Testis (tissue), 2 donors: ENCODE data around the gene ABCB11.

ENCODE experiments used
- CTCF ChIP-seq, 3 experiments: fragments of 450-650 bp in 2 of 3; fragments of 200-600 bp in 1 of 3; sonication (generic) in 1 of 3; IDR thresholded peaks; one replicate each; pipeline ENCODE4 v1.5.1; 2016 to 2019; ENCODE audit warnings: antibody characterized with exemption in 3 of 3, mild to moderate bottlenecking in 2 of 3, moderate library complexity in 1 of 3
- POLR2A ChIP-seq: fragments of 450-650 bp; IDR thresholded peaks from one replicate; pipeline ENCODE4 v1.6.1; 2017; ENCODE audit warnings: antibody characterized with exemption, mild to moderate bottlenecking, moderate library complexity

GRCh38 chr2:169073211-169073962, 42.3 kb upstream of the ABCB11 start:
- TF ChIP-seq CTCF (IDR thresholded peaks at IDR 0.05), result no peak
- no peak for TF ChIP-seq POLR2A
